GM06990 (cell line): Measurements from ENCODE around the gene CNTN6.
A peak's percentile ranks its signal among the peaks of the same experiment; 100 is the strongest.

Experiments
- DNase-seq: peaks from one replicate; pipeline ENCODE4 v3.0.0-alpha.2; 2011; ENCODE audit not compliant: insufficient read length; ENCODE audit errors: extremely low read depth
- H3K27me3 ChIP-seq: replicated peaks from 2 replicates; pipeline ENCODE4 v1.6.0; 2011; ENCODE audit warnings: low read length; ENCODE audit not compliant: control insufficient read depth, insufficient read depth
- H3K36me3 ChIP-seq: 2 replicates; pipeline ENCODE4 v1.5.1; 2011; ENCODE audit warnings: low read length; ENCODE audit not compliant: control insufficient read depth, insufficient read depth
- H3K4me3 ChIP-seq: replicated peaks from 2 replicates; pipeline ENCODE4 v1.5.1; 2011; ENCODE audit warnings: low read depth, mild to moderate bottlenecking, control low read depth, low read length
- TF ChIP-seq, protein P1 (sequence below): IDR thresholded peaks from 2 replicates; pipeline ENCODE4 v1.5.1; 2011; ENCODE audit warnings: low read length, control low read depth, mild to moderate bottlenecking, inconsistent platforms; ENCODE audit not compliant: insufficient read depth, poor library complexity, severe bottlenecking

The CNTN6 gene

GRCh38 chr3:1356101-1356500 lies 263.3 kb downstream of the CNTN6 start:
- H3K36me3 ChIP-seq, result no peaks in the 10 kb centered on the region
- DNase-seq, result no peak
- no peak overlapping the region for H3K4me3 ChIP-seq
- H3K27me3 ChIP-seq, result no peaks in the 10 kb centered on the region
- TF ChIP-seq, protein P1, sequence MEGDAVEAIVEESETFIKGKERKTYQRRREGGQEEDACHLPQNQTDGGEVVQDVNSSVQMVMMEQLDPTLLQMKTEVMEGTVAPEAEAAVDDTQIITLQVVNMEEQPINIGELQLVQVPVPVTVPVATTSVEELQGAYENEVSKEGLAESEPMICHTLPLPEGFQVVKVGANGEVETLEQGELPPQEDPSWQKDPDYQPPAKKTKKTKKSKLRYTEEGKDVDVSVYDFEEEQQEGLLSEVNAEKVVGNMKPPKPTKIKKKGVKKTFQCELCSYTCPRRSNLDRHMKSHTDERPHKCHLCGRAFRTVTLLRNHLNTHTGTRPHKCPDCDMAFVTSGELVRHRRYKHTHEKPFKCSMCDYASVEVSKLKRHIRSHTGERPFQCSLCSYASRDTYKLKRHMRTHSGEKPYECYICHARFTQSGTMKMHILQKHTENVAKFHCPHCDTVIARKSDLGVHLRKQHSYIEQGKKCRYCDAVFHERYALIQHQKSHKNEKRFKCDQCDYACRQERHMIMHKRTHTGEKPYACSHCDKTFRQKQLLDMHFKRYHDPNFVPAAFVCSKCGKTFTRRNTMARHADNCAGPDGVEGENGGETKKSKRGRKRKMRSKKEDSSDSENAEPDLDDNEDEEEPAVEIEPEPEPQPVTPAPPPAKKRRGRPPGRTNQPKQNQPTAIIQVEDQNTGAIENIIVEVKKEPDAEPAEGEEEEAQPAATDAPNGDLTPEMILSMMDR, result no peak

DNA sequence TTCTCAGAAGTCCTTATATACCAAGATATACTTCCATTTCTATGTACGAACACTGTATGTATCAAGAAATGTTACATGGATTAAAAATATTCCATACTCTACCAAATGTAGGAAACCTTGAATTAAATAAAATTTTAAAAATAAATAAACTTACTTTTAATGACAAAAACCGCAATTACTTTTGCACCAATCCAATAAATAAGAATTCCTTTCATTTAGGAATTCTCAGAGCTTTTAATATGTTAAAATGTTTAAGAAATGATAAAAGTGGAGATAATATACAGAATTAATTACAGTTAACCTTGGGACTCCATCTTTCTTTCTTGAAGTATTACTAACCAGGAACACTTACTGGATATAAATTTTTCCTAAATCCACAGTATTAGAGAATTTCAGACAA lies 272.7 kb downstream of the CNTN6 start:
- no peaks in the 10 kb centered on the region for H3K36me3 ChIP-seq
- DNase-seq, result no peak
- H3K27me3 ChIP-seq, result no peaks in the 10 kb centered on the region
- TF ChIP-seq, protein P1, result no peak
- H3K4me3 ChIP-seq, result no peak overlapping the region

DNA sequence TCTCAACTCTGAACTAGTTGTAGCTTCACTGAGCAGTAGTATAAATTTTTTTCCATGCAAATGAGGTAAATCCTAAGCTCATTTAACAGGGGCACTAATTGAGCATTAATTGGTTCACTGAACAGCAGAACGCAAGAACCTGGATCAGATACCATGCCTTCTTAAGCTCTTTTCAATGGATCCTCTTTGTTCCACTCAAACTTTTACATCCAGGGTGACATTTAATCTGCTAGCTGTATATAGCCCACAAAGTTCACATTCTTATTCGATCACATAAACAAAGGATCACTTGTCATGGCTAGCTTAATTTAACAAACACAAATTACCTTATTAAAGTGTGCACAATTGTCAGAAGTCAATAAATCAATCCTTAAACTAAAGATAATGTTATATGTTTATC lies 281.6 kb downstream of the CNTN6 start:
- no peaks in the 10 kb centered on the region for H3K27me3 ChIP-seq
- H3K4me3 ChIP-seq, result no peak overlapping the region
- H3K36me3 ChIP-seq, result no peaks in the 10 kb centered on the region
- TF ChIP-seq, protein P1, result no peak
- DNase-seq, result no peak

GRCh38 chr3:1375145-1375544 lies 282.3 kb downstream of the CNTN6 start:
- TF ChIP-seq, protein P1, result no peak
- DNase-seq, result no peak

DNA sequence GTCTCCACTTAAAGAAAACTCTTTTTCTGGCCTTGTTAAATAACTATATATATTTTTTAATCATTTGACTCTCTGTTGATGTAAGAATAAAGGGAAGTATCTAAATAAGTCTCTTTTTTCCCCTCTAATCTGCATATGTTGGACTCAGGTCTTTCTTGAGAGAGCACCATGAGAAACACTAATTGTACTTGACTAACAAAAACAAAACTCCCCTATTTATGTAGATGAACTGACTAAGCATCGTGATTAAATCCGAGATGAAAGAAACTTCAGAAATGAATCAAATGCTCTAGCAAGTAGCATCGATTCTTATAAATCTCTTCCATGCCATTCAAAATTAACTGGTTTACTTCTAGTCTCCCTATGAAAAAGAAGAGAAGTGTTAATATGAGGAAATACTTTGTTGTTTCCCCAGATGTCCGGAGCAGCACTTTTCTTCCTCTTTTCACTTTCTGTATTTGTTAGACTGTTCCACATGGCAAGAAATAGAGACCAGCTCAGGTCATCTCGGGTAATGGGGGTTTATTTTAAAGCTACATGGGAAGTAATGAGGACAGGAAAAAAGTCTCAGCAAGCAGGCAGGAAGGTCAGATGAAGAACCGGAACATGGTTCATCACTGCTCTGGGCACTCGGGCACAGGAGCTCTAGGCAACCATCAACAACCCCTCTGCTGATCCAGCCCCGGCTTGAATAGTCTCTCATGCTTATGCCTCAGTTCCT lies 288.3 kb downstream of the CNTN6 start:
- peak overlapping the region; percentile 15; the same call in 1 of the 2 replicates for H3K4me3 ChIP-seq
- no peaks in the 10 kb centered on the region for H3K27me3 ChIP-seq
- no peaks in the 10 kb centered on the region for H3K36me3 ChIP-seq
- TF ChIP-seq, protein P1, result no peak
- peak; percentile 3 for DNase-seq

More at GRCh38 chr3:1375145-1375544, 282.3 kb downstream of the CNTN6 start:
- Histone ChIP-seq H3K4me3 (no peak overlapping the region), H3K36me3 (no peaks in the 10 kb centered on the region), H3K27me3 (no peaks in the 10 kb centered on the region)
